HepG2 (cell line): Measurements from ENCODE around the gene FBXW12. TPM values are rescaled to one million over a fixed set of nuclear protein-coding genes. Genes with fewer than 3 reads are reported as not detected.
A peak's percentile ranks its signal among the peaks of the same experiment; 100 is the strongest.

Source experiments
- ADNP ChIP-seq: sonication (generic); formaldehyde crosslinking; IDR thresholded peaks from 2 replicates; pipeline ENCODE4 v1.4.0; 2020; ENCODE audit warnings: missing genetic modification reagents
- ARNT ChIP-seq: fragments of 450-650 bp; IDR thresholded peaks from 2 replicates; pipeline ENCODE4 v1.6.1; 2017
- ATF7-NPFF ChIP-seq: sonication (generic); formaldehyde crosslinking; IDR thresholded peaks from 2 replicates; pipeline ENCODE4 v1.8.1; 2023; ENCODE audit warnings: mild to moderate bottlenecking, low read depth, missing genetic modification reagents, moderate library complexity
- CREB3 ChIP-seq: sonication (generic); formaldehyde crosslinking; IDR thresholded peaks from 2 replicates; pipeline ENCODE4 v1.5.0; 2020; ENCODE audit warnings: missing genetic modification reagents
- FOXC1 ChIP-seq: sonication (generic); formaldehyde crosslinking; IDR thresholded peaks from 2 replicates; pipeline ENCODE4 v1.8.0; 2022; ENCODE audit warnings: mild to moderate bottlenecking, missing genetic modification reagents, borderline replicate concordance
- HINFP ChIP-seq: sonication (generic); formaldehyde crosslinking; IDR thresholded peaks from 2 replicates; pipeline ENCODE4 v1.4.0; 2020; ENCODE audit warnings: low read depth, mild to moderate bottlenecking, missing genetic modification reagents
- IKZF1 ChIP-seq: fragments of 450-650 bp; IDR thresholded peaks from 2 replicates; pipeline ENCODE4 v1.7.1; 2016
- JUN ChIP-seq: sonication (generic); formaldehyde crosslinking; IDR thresholded peaks from 2 replicates; pipeline ENCODE4 v1.4.0; 2020; ENCODE audit warnings: mild to moderate bottlenecking, missing genetic modification reagents
- NCOA2 ChIP-seq: sonication (generic); formaldehyde crosslinking; IDR thresholded peaks from 2 replicates; pipeline ENCODE4 v1.8.0; 2022; ENCODE audit warnings: inconsistent platforms
- NR2F1 ChIP-seq, 2 experiments: fragments of 450-650 bp in 1 of 2; formaldehyde crosslinking in 1 of 2; IDR thresholded peaks; 2 replicates each; pipeline versions ENCODE4 v1.5.0 to v1.6.1; 2016 to 2020; ENCODE audit warnings: mild to moderate bottlenecking in 1 of 2, missing compliant biosample characterization in 1 of 2, missing genetic modification reagents in 1 of 2, moderate library complexity in 1 of 2
- SMARCC2 ChIP-seq: fragments of 450-650 bp; IDR thresholded peaks from 2 replicates; pipeline ENCODE4 v1.6.1; 2017; ENCODE audit warnings: antibody characterized with exemption, mild to moderate bottlenecking
- SOX6 ChIP-seq, 2 experiments: fragments of 450-650 bp in 1 of 2; sonication (generic) in 1 of 2; formaldehyde crosslinking in 1 of 2; IDR thresholded peaks; 2 replicates each; pipeline versions ENCODE4 v1.4.0 to v1.6.1; 2017 to 2020; ENCODE audit warnings: antibody characterized with exemption in 1 of 2, mild to moderate bottlenecking in 1 of 2, missing genetic modification reagents in 1 of 2
- TBL1XR1 ChIP-seq: fragments of 150-350 bp; IDR thresholded peaks from 2 replicates; pipeline ENCODE4 v1.6.1; 2014; ENCODE audit warnings: borderline replicate concordance, low read length; ENCODE audit not compliant: partially characterized antibody
- TEF ChIP-seq: sonication (generic); formaldehyde crosslinking; IDR thresholded peaks from 2 replicates; pipeline ENCODE4 v1.5.0; 2020; ENCODE audit warnings: missing genetic modification reagents
- THAP8 ChIP-seq: sonication (generic); formaldehyde crosslinking; IDR thresholded peaks from 2 replicates; pipeline ENCODE4 v1.5.1; 2020; ENCODE audit warnings: missing genetic modification reagents, mild to moderate bottlenecking, borderline replicate concordance
- USF2 ChIP-seq, 2 experiments: sonication (generic) in 1 of 2; formaldehyde crosslinking in 1 of 2; IDR thresholded peaks; 2 replicates each; pipeline versions ENCODE4 v1.5.1 to v1.6.1; 2011 to 2020; ENCODE audit warnings: borderline replicate concordance in 1 of 2, low read depth in 1 of 2, low read length in 1 of 2, mild to moderate bottlenecking in 1 of 2, missing genetic modification reagents in 1 of 2, moderate library complexity in 1 of 2
- ZBTB43 ChIP-seq: sonication (generic); formaldehyde crosslinking; conservative IDR thresholded peaks from 2 replicates; pipeline ENCODE4 v1.4.0; 2020; ENCODE audit warnings: missing genetic modification reagents
- ZFP36L1 ChIP-seq: sonication (generic); formaldehyde crosslinking; IDR thresholded peaks from 2 replicates; pipeline ENCODE4 v1.8.0; 2022; ENCODE audit warnings: mild to moderate bottlenecking, missing genetic modification reagents, moderate library complexity
- ZNF800 ChIP-seq: sonication (generic); formaldehyde crosslinking; IDR thresholded peaks from 2 replicates; pipeline ENCODE4 v1.4.0; 2020; ENCODE audit warnings: missing genetic modification reagents
- ZSCAN21 ChIP-seq: sonication (generic); formaldehyde crosslinking; IDR thresholded peaks from 2 replicates; pipeline ENCODE4 v1.8.0; 2022; ENCODE audit warnings: mild to moderate bottlenecking, missing genetic modification reagents, moderate library complexity, borderline replicate concordance
- polyA plus RNA-seq, 8 experiments: library from polyadenylated mRNA; depleted of rRNA in 3 of 8; stranded (reverse) in 7 of 8; unstranded in 1 of 8; fragments of >200 nt; fragmentation: Illumina TruSeq in 4 of 8; extraction: Trizol in 4 of 8; gene quantifications; 2 replicates each; pipeline versions ENCODE4 v1.2.1 to v1.2.3, GENCODE V29; 2011 to 2016; ENCODE audit warnings: low read depth in 4 of 8, missing spikeins in 1 of 8, mixed read lengths in 1 of 8; ENCODE audit not compliant: insufficient read depth in 1 of 8
- total RNA-seq, 5 experiments: library from RNA; depleted of rRNA; stranded (reverse); fragments of >200 nt; fragmentation: Illumina TruSeq; extraction: Trizol; gene quantifications; 2 replicates each; pipeline ENCODE4 v1.2.3, GENCODE V29; 2016; ENCODE audit warnings: low read depth in 1 of 5

FBXW12 gene
- total and polyA plus RNA-seq, 2 of the 13 experiments (the other 11 are each of a cell fraction or from before 2014, with no cell fraction given), result not detected

GRCh38 chr3:48428088-48428571 lies 56.1 kb downstream of the FBXW12 start (continued):
- TF ChIP-seq ZNF800 (CRISPR knock-in tag) (no peak), CREB3 (CRISPR knock-in tag) (no peak), TBL1XR1 (no peak), ADNP (CRISPR knock-in tag) (no peak), ZFP36L1 (CRISPR knock-in tag) (no peak), TEF (CRISPR knock-in tag) (no peak), FOXC1 (no peak), THAP8 (CRISPR knock-in tag) (no peak), ZSCAN21 (CRISPR knock-in tag) (0 out of 2 replicates have a peak, but pooled peaks have one; percentile 48), NR2F1 (CRISPR knock-in tag; IDR thresholded peaks at IDR 0.05) (no peak), USF2 (IDR thresholded peaks at IDR 0.05; ENCODE audit: low read depth, low read length) (no peak), USF2 (CRISPR knock-in tag; IDR thresholded peaks at IDR 0.05; ENCODE audit: borderline replicate concordance) (no peak), NCOA2 (CRISPR knock-in tag) (no peak), ATF7-NPFF (CRISPR knock-in tag) (no peak), SOX6 (IDR thresholded peaks at IDR 0.05) (no peak), SOX6 (CRISPR knock-in tag; IDR thresholded peaks at IDR 0.05) (no peak), SMARCC2 (no peak), ZBTB43 (peak; percentile 41; the same call in 1 of the 2 replicates), IKZF1 (no peak), JUN (CRISPR knock-in tag) (no peak), ARNT (no peak), HINFP (CRISPR knock-in tag) (no peak)
